Activated CD4-positive, alpha-beta T cell treated with anti-CD3 and anti-CD28 coated beads for 48 hours (primary cell): ENCODE results near the gene ANKRD11.
"Not testable (repeated sequence)": the region's sequence is repeated elsewhere in the genome, so short reads cannot be mapped to it uniquely, and the experiment has no call there.

ENCODE experiments used
- DNase-seq: peaks from one replicate; pipeline ENCODE4 v3.0.0-alpha.2; 2020

ANKRD11 gene

DNA sequence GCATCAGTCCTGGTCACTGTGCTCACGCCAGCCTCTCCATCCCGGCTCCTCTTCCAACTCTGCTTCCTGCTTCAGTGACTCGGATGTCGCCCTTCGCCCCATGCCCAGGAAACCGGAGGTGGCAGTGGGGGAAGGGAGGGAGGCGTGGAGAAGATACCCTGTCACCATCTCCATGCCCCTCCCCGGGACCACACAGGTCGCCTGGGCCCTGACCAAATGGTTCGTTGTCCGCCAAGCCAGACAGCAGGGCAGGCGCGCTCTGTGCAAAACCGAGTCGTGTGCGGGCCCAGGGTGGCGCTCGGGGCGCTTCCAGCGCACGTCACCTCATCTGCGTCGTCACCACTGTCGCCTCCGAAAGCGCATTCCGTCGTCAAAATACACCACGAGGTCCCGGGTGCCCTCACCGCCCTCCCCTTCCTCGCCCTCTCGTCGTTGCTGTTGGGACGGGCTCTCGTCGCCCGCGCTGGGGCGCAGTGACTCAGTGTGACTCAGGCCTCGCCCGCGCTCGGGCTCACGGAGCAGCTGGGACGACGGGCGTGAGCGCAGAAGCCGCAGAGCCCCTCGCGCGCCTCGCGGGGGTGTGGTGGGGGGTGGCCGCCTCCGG is 233.6 kb downstream of the ANKRD11 start:
- peak; percentile 88 for DNase-seq

DNA sequence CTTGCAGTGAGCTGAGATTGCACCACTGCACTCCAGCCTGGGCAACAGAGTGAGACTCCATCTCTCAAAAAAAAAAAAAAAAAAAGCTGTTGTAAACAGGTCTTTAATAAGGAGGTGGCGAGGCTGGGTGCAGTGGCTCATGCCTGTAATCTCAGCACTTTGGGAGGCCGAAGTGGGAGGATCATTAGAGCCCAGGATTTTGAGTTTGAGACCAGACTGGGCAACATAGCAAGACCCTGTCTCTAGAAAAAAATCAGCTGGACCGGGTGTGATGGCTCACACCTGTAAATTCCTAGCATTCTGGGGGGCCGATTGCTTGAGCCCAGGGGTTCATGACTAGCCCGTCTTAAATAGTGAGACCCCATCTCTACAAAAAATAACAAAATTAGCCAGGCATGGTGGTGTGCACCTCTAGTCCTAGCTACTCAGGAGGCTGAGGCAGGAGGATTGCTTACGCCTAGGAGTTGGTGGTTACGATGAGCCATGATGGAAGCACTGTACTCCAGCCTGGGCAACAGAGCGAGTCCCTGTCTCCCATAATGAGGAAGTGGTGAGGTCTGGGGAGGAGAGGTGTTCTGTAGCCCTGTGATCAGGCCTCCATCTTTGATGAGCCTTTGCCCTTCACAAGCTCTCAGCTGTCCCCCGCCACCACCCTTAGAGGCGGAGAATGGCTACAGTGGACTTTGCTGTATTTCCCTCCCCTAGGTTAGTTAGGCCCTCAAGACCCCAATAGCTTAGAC is 236.6 kb downstream of the ANKRD11 start:
- no peak for DNase-seq

DNA sequence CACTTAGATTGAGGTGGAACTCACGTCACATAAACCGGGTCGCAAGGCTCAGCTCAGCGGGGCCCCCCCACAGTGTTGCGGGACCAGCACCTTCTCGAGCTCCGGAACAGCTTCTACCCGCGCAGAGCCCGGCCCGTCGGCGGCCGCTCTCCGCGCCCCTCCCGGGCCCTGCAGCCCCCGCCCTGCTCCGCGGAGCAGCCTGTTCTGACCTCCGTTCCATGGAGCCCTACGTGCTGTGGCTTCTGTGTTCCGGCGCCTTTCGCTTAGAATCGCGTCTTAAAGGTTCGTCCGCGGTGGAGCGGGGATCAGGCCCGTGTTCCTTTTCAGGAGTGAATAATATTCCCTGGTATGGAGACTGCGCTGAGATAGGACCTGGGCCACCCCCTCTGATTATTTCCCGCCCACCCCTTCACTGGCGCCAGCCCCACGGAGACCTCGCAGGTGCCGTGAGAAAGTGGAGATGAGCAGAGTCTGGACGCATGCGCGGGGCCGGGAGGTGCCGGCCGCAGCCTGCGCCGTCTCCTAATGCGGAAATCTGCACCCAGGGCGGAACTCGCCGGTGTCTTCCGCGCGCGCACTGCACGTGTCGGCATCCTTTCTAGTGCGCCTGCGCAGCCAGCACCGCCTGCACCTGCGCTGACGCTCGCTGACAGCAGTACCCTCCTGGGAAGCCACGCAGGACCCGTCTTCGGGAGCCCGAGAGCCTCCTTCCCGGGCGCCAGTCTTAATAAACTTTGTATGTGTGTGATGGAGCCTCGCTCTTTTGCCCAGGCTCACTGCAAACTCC is 242.0 kb downstream of the ANKRD11 start:
- no peak for DNase-seq

DNA sequence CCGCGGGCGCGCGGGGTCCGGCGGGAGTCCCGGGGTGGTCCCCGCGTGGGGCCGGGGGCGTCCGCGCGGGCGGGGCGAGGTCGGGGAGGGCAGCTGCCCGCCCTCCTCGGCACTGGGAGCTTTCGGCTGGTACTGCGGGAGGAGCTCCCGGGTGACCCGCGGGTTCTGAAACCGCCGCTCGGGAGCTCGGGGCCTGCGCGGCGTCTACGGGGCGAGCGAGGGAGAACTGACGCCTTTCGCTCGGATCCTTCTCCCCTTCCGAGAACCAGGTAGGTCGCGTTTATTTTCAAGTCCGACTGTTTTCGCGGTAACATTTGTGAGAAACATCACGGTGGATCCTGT is 242.7 kb downstream of the ANKRD11 start:
- not testable (repeated sequence) for DNase-seq

DNA sequence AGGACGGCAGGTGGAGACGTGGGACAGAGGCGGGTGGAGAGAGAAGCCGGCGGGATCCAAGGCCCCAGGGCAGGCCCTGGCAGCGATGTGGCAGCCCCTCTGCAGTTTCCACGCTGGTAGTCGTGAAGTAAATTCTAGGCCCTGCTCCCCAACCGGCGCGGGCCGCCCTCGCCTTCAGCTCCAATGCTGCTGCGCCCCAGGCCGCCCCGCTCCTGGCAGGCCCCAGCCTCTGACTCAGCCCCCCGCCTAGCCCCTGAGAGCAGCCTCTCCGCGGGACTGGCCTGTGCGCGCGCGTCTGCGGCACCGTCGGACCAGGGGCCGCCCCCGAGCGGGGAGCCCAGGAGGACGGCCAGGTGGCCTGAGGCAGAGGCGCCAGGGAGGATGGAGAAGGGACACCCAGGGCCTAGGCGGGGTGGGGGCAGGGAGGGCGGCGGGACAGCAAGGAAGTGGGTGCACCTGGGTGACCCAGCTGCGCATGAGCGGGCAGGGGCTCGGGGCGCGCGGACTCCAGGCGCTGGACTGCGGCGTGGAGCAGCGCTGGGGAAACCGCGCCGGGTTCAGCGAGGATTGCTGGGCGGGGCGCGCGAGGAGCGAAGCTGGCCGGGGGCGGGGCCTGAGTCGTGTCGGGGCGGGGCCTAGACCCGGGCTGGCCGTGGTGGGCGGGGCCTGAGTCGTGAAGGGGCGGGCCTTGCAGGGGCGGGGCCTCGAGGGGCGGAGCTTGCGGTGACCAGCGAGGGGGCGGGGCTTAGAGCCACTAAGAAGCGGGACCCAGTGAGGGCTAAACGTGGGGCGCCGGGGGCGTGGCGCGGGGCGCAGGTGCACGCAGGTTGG is 243.2 kb downstream of the ANKRD11 start:
- peak; percentile 96 for DNase-seq

DNA sequence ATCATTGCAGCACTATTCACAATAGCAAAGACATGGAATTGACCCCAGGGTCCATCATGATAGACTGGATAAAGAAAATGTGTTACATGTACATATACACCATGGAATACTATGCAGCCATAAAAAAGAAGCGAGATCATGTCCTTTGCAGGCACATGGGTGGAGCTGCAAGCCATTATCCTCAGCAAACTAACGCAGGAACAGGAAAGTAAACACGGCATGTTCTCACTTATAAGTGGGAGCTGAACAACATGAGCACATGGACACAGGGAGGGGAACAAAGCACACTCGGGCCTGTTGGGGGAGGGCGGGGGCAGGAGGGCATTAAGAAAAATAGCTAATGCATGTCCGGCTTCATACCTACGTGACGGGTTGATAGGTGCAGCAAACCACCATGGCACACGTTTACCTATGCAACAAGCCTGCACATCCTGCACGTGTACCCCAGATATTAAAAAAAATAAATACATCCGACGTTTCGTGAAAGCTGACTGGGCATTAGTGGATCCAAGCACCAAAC is 243.9 kb downstream of the ANKRD11 start:
- no peak for DNase-seq

DNA sequence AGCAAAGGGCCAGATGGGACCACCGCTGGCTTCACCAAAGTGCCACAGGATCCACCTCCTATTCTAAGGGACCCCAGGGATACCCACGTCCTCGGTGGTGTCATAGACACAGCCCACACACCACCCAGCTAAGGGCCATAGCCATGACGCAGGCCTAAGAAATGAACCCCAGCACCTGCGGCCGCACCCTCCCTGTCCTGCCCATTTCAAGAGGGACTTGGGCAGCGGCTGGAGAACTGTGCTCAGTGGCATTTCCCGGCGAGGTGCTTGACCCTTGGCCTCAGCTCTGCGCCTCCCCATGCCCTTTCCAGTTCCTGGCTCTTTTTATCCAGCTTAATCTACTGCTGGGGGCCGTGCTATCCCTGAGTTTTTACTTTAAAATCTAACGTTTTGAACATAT is 245.6 kb downstream of the ANKRD11 start:
- no peak for DNase-seq

DNA sequence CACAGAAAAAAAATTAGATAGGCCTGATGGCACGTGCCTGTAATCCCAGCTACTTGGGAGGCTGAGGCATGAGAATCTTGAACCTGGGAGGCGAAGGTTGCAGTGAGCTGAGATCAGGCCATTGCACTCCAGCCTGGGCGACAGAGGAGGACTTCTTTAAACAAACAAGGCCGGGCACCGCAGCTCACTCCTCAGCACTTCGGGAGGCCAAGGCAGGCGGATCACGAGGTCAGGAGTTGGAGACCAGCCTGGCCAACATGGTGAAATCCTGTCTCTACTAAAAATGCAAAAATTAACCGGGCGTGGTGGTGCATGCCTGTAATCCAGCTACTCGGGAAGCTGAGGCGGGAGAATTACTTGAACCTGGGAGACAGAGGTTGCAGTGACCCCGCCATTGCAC is 246.1 kb downstream of the ANKRD11 start:
- DNase-seq, result not testable (repeated sequence)

DNA sequence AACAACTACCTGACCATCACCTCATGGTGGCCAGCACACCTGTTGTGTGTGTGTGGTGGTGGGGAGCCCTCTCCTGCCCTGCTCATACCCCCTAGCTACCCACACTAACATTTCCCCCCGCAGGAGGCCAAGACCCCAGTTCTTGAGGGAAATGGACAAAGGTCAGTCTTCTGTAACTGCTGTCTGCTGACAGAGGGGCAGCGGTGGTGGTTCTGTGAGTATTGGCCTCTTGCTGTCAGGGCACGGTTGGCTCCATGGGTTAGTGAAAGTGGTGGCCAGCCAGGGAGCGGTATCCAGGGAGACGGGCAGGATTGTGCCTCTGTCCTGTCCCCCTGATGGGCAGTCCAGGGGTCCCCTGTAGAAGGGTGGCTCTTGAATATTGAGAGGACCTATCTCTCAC is 246.7 kb downstream of the ANKRD11 start:
- DNase-seq, result no peak

DNA sequence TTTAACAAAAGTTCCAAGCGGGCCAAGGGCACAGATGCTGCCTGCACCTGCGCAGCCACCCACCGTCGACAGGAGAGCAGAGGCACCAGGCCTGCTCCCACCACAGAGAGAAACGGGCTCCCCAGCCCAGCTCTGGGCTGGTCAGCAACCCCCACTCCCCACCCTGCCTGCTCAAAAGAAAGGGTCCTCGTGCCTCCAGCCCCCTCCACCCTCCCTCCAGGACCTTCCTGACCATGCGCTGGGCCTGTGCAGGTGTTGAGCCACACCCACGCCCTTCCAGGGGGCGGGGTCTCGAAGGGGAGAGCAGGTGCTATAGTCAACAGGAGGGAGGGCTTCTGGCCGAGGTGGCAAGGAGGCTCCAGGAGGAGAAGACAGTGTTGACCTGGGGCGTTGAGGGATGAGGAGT is 247.6 kb downstream of the ANKRD11 start:
- DNase-seq, result no peak

DNA sequence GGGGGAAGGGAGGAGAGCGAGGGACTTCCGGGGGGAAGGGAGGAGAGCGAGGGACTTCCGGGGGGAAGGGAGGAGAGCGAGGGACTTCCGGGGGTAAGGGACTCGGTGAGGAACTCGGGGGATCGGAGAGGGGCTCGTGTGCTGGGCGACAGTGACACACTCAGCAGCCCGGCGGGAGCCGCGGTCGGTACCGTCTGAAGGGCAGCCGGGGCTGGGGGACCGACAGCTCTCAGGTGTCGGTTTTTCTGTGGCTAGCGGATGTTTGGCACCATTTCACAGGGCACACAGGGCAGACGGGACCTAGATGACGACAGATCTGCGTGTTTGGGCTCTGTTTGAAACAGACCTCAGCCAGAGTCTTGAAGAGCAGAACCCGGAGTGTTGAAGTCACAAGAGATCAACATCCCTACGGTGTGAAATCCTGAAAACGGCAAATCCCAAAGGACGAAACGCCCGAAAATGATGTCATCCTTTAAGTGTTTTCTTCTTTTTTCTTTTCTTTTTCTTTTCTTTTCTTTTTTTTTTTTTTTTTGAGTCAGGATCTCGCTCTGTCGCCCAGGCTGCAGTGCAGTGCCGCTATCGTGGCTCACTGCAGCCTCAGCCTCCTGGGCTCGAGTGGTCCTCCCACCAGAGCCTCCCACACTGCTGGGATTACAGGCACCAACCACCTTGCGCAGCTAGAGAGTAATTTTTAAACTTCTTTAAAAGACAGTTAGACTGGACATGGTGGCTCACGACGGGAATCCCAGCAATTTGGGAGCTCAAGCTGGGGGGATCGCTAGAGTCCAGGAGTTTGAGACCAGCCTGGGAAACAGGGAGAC is 249.0 kb downstream of the ANKRD11 start:
- DNase-seq, result peak; percentile 80

DNA sequence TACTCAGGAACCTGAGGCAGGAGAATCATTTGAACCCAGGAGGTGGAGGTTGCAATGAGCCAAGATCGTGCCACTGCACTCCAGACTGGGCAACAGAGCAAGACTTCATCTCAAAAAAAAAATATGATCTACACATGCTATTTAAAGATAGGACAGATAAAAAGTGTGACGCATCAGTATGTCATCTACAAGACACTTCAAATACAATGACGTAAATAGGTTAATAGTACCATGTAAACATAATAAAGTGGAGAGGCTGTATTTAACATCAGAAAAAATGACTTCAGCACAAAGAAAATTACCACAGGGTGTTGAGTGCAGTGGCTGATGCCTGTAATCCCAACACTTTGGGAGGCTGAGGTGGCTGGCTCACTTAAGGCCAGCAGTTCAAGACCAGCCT is 252.6 kb downstream of the ANKRD11 start:
- DNase-seq, result no peak

DNA sequence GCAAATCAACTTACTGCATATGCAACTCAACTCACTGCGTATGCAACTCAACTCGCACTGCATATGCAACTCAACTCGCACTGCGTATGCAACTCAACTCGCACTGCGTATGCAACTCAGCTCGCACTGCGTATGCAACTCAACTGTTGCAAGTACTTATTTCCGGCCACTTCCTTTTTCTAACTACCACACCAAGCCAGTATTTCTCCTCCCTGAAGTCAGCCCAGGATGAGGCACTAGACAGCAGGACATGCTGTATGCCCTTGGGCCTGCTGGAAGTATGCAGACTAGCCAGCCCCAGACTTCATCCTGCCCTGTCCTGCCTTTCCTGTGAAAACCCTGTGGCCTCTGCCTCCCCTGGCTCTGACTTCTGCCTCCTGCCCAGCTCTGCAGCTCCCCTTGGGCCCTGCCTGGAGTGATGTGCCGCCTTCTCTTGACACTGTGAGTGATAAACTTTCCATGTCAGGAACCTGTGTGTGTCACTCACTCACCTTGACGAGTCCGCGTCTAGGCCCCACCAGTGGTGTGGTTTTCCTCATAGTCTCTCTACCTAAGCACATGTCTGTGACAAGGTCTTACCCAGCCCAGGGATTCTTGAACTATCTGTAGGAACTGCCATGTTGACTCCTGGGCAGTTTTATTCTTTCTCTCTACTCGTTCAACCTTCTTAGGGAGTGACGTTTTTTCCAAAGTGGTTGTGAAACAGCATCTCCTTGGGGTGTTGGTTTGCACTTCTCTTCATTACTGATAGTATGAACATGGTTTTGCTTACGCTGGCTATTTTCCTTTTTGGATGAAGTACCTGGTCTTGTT is 256.5 kb downstream of the ANKRD11 start:
- DNase-seq, result no peak

DNA sequence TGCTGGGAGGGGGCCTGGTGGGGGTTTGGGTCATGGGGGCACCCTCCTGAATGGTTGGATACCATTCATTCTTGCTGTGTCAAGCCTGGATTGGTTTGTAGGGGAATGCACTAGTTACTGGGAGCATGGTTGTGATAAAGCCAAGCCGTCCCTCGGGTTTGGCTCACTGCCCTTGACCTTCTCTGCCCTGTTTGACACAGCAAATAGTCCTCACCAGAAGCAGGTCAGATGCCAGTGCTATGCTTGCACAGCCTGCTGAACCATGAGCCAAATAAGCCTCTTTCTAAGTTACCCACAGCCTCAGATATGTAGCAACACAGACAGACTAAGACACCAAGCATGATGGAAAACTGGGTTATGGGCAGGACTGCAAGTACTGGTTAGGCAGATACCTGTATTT is 258.3 kb downstream of the ANKRD11 start:
- DNase-seq, result no peak

DNA sequence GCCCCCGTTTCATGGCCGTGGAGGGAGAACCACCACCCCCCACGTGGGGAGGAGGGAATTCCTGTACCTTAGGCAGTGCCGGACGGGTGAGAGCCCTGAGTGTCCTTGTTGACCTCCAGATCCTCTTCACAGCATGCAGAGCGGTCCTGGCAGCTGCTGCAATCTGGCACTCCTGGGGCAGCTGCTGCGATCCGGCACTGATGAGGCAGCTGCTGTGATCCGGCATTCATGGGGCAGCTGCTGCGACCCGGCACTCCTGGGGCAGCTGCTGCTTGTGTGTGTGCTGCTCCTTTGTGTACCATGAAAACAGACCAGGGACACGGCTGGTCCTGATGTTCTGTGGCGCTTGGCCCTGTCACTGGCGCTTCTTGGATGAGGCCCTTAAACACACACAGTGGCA is 260.1 kb downstream of the ANKRD11 start:
- DNase-seq, result no peak

DNA sequence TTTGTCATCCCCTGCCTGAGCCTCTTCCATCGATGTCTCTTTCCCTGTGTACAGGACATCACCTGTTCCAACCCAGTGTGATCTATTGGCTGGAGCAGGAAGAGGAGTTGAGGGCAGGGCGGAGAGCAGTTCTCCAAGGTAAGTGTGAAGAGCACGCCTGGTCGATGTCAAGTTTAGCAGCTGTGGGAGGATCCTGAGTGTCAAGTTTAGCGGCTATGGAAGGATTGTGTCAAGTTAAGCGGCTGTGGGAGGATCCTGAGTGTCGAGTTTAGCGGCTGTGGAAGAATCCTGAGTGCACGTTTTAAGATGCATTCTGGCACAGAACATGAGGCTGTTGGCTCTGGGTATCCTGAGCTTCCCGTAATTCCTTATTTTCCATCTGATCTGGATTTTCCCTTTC is 265.7 kb downstream of the ANKRD11 start:
- DNase-seq, result no peak

DNA sequence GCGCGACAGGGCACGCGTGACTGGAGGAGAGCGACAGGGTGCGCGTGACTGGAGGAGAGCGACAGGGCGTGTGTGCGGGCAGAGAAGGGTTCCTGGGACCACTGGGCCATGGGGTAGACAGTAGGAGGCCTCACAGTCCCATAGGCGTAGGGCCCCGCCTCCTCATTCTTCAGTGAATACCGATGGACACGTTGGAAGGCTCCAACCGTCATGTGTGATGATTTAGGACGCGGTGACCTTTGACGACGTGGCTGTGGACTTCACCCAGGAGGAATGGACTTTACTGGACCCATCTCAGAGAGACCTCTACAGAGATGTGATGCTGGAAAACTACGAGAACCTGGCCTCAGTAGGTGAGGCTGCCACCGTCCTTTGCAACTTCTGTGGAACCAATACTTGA is 267.4 kb downstream of the ANKRD11 start:
- no peak for DNase-seq

DNA sequence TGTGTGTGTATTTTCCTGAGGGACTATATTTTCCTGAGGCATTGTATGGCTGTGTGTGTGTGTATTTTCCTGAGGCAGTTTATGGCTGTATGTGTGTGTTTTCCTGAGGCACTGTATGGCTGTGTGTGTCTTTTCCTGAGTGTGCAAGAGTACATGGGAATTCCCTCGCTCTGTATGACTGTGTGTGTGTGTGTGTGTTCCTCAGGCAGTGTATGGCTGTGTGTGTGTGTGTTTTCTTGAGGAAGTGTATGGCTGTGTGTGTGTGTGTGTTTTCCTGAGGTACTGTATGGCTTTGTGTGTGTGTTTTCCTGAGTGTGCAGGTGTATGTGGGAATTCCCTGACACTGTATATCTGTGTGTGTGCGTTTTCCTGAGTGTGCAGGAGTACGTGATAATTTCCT is 268.8 kb downstream of the ANKRD11 start:
- no peak for DNase-seq

DNA sequence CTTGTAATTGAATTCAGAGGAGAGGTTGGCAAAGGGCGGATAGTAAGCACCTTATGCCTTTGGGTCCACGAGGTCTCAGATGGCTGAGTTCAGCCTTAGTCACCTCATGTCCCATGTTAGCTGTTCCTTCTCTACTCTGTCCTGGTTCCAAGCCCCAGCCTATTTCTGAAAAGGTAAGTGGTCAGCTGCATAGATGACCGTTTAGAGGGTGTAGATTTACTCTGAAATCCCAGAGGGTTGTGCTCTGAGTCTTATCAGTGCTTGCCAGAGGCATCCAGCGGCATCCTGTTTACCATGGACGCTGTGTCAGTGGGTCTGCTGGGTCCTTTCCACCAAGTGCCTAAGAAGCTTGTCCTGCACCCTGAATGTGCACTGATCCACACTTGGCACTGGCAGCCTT is 271.0 kb downstream of the ANKRD11 start:
- DNase-seq, result no peak
